KOPT-K1 (cell line): ENCODE results near the gene CTRL.
"Not testable (repeated sequence)": the region's sequence is repeated elsewhere in the genome, so short reads cannot be mapped to it uniquely, and the experiment has no call there.

Experiments
- H3K27ac ChIP-seq: fragments of 200-600 bp; sonication (generic); 2 replicates; pipeline ENCODE4 v1.5.1; 2016; ENCODE audit warnings: antibody characterized with exemption, mild to moderate bottlenecking, low read depth, low read length; ENCODE audit not compliant: poor library complexity, severe bottlenecking
- H3K36me3 ChIP-seq: fragments of 200-600 bp; sonication (generic); 2 replicates; pipeline ENCODE4 v1.5.1; 2017; ENCODE audit warnings: antibody characterized with exemption, mild to moderate bottlenecking, low read length, moderate library complexity; ENCODE audit not compliant: insufficient read depth
- H3K9me3 ChIP-seq: fragments of 200-600 bp; sonication (generic); 2 replicates; pipeline ENCODE4 v1.5.1; 2017; ENCODE audit warnings: antibody characterized with exemption, low read length, mild to moderate bottlenecking; ENCODE audit not compliant: insufficient read depth, poor library complexity, severe bottlenecking

Gene CTRL

GRCh38 chr16:67931712-67932461 is at the start of gene CTRL:
Gene CTRL, minus strand, starts transcription at chr16:67931862. Its CDS starts 10 bp downstream, at chr16:67931852.
- no peaks in the 10 kb centered on the region for H3K9me3 ChIP-seq
- peaks cover 81% of the 10 kb centered on the region for H3K36me3 ChIP-seq
- H3K27ac ChIP-seq = no peak within 1 kb of the TSS

- no peak within 1 kb of the TSS for H3K27ac ChIP-seq
- no peaks in the 10 kb centered on the region for H3K9me3 ChIP-seq
- H3K36me3 ChIP-seq = no peaks in the 10 kb centered on the region
These were observed 48.5 kb upstream of the CTRL start, which contains the start of gene DPEP3 for GRCh38 chr16:67979955-67980678. Gene DPEP3, minus strand, starts transcription at chr16:67980499. Its CDS starts 119 bp downstream, at chr16:67980380.

- no peaks in the 10 kb centered on the region for H3K36me3 ChIP-seq
- H3K27ac ChIP-seq = no peak overlapping the region
- no peaks in the 10 kb centered on the region for H3K9me3 ChIP-seq
These were observed 46.0 kb upstream of the CTRL start for GRCh38 chr16:67977469-67978227.

- H3K27ac ChIP-seq = no peak overlapping the region
- no peaks in the 10 kb centered on the region for H3K36me3 ChIP-seq
- H3K9me3 ChIP-seq = no peaks in the 10 kb centered on the region
These were observed 45.3 kb upstream of the CTRL start for GRCh38 chr16:67977005-67977404.

GRCh38 chr16:67976205-67976604 is 44.5 kb upstream of the CTRL start:
- no peaks in the 10 kb centered on the region for H3K9me3 ChIP-seq
- no peak overlapping the region for H3K27ac ChIP-seq
- H3K36me3 ChIP-seq = no peaks in the 10 kb centered on the region

- Histone ChIP-seq H3K27ac (no peak overlapping the region), H3K9me3 (no peaks in the 10 kb centered on the region), H3K36me3 (no peaks in the 10 kb centered on the region)
These were observed 43.9 kb upstream of the CTRL start for GRCh38 chr16:67975321-67976105.

GRCh38 chr16:67972285-67972684 is 40.6 kb upstream of the CTRL start:
- not testable (repeated sequence) for H3K36me3 ChIP-seq, H3K9me3 ChIP-seq, H3K27ac ChIP-seq

- H3K9me3 ChIP-seq = no peaks in the 10 kb centered on the region
- H3K27ac ChIP-seq = no peak overlapping the region
- no peaks in the 10 kb centered on the region for H3K36me3 ChIP-seq
These were observed 39.4 kb upstream of the CTRL start for GRCh38 chr16:67971111-67971510.

- Histone ChIP-seq H3K36me3 (no peaks in the 10 kb centered on the region), H3K27ac (peak overlapping the region; percentile 67), H3K9me3 (no peaks in the 10 kb centered on the region)
These were observed 37.8 kb upstream of the CTRL start for GRCh38 chr16:67969254-67970039.

- H3K27ac ChIP-seq = peak within 1 kb of the TSS; percentile 67
- no peaks in the 10 kb centered on the region for H3K36me3 ChIP-seq
These were observed 37.0 kb upstream of the CTRL start, which contains the start of gene SLC12A4 for GRCh38 chr16:67968400-67969253. Gene SLC12A4, minus strand, starts transcription at chr16:67968637. Its CDS starts 84 bp downstream, at chr16:67968553.

GRCh38 chr16:67967958-67968399 is 36.3 kb upstream of the CTRL start:
- Histone ChIP-seq H3K36me3 (peaks cover 4% of the 10 kb centered on the region; the same call in 1 of the 2 replicates), H3K9me3 (no peaks in the 10 kb centered on the region), H3K27ac (peak overlapping the region; percentile 67)

More at GRCh38 chr16:67968400-67969253, 37.0 kb upstream of the CTRL start, which contains the start of gene SLC12A4:
- no peaks in the 10 kb centered on the region for H3K9me3 ChIP-seq

GRCh38 chr16:67967183-67967957 is 35.7 kb upstream of the CTRL start:
- H3K27ac ChIP-seq = peak overlapping the region; percentile 67
- H3K36me3 ChIP-seq = peaks cover 10% of the 10 kb centered on the region; the same call in 1 of the 2 replicates
- H3K9me3 ChIP-seq = no peaks in the 10 kb centered on the region
